Heart right ventricle (tissue), 16 donors: ENCODE measurements around the gene PAAF1. TPM values are rescaled to one million over a fixed set of nuclear protein-coding genes. Genes with fewer than 3 reads are reported as not detected.

Experiments
- ATAC-seq, 8 donors: fragments of 200-7000 bp; cut with Tn5 transposase; one replicate each; pipeline ENCODE4 v1.9.1; 2020; ENCODE audit warnings: mild to moderate bottlenecking in 8 of 8, moderate library complexity in 8 of 8, moderate number of reproducible peaks in 1 of 8
- DNase-seq, 2 donors: peaks; one replicate each; pipeline ENCODE4 v3.0.0-alpha.2; 2020
- H3K27ac ChIP-seq, 10 donors: fragments of 200-600 bp; sonication (generic) in 2 of 10; one replicate each; pipeline versions ENCODE4 v1.5.0 to v1.8.0; 2020 to 2022; ENCODE audit warnings: mild to moderate bottlenecking in 3 of 10
- H3K27me3 ChIP-seq, 7 donors: fragments of 200-600 bp; one replicate each; pipeline ENCODE4 v1.8.0; 2021 to 2022; ENCODE audit warnings: mild to moderate bottlenecking in 2 of 7
- H3K36me3 ChIP-seq, 9 donors: fragments of 200-600 bp; sonication (generic) in 1 of 9; one replicate each; pipeline versions ENCODE4 v1.5.0 to v1.8.0; 2020 to 2022; ENCODE audit warnings: mild to moderate bottlenecking in 2 of 9
- H3K4me1 ChIP-seq, 9 donors: fragments of 200-600 bp; sonication (generic) in 1 of 9; one replicate each; pipeline versions ENCODE4 v1.5.0 to v1.8.0; 2020 to 2022; ENCODE audit warnings: mild to moderate bottlenecking in 4 of 9
- H3K4me3 ChIP-seq, 10 donors: fragments of 200-600 bp; sonication (generic) in 2 of 10; one replicate each; pipeline versions ENCODE4 v1.5.0 to v1.8.0; 2020 to 2022; ENCODE audit warnings: mild to moderate bottlenecking in 7 of 10, moderate library complexity in 2 of 10
- H3K9me3 ChIP-seq, 11 donors: fragments of 200-600 bp in 10 of 11; sonication (generic) in 2 of 11; one replicate each; pipeline versions ENCODE4 v1.5.0 to v1.8.0; 2013 to 2022; ENCODE audit warnings: mild to moderate bottlenecking in 2 of 11, control low read depth in 1 of 11, moderate library complexity in 1 of 11
- WGBS, 2 donors: extraction: QIAGEN DNeasy Blood & Tissue Kit; methylation state at CpG; one replicate each; pipeline ENCODE4 v1.1.7; 2013; ENCODE audit warnings: inconsistent platforms in 1 of 2; 5-methylcytosine and 5-hydroxymethylcytosine counted together
- intact Hi-C, 10 donors: fragments of 100-400 bp; cut with DNase I; formaldehyde crosslinking; loops; one replicate each; pipeline versions ENCODE4 v1.11.1 to v1.14.2; 2022
- polyA plus RNA-seq, 2 donors: library from polyadenylated mRNA; stranded (reverse); fragments of 200-250 nt; gene quantifications; one replicate each; pipeline ENCODE4 v1.2.3, GENCODE V29; 2013
- total RNA-seq, 10 donors: library from RNA; stranded (reverse); fragmentation: NEBNext Ultra II Directional in 3 of 10; extraction: Animal tissue kit (Norgen Biotek cat#: 25700) in 3 of 10; gene quantifications; one replicate each; pipeline versions ENCODE4 v1.2.1 to v1.2.4, GENCODE V29; 2021 to 2023
- TF ChIP-seq, protein P1 (sequence below), 9 donors: fragments of 200-600 bp; sonication (generic) in 2 of 9; IDR thresholded peaks; one replicate each; pipeline versions ENCODE4 v1.5.0 to v1.8.0; 2021 to 2022; ENCODE audit warnings: antibody characterized with exemption in 9 of 9, mild to moderate bottlenecking in 5 of 9, moderate library complexity in 1 of 9
- donor health status: Arrhythmogenic right ventricular cardiomyopathy.
- donor health status: ischemic (EF 13 %, LVEDD 7.1; RV severe dilation, severe dysfunction).
- donor health status: healthy with polysubstance abuse.
- donor health status: DM: no; HTN: yes; CAD: no.
- donor health status: DM: no; HTN: no; CAD: no.
- donor health status: ischemic (EF 25% LVEDD 6.9; RV normal size, moderate dysfunction).
- donor health status: ischemic (EF 25% LVEDD 5.7; RV mildly dilated, moderate dysfunction).
- donor health status: healthy.
- donor health status: DM: yes; HTN: yes; CAD: no.
- donor health status: Ischemic cardiomyopathy.
- donor health status: ischemic (EF 35%, LVEDD 5.7; RV mildly dilated, moderate dysfunction).
- donor health status: nonischemic (EF 11% LVEDD 7.7; RV severe dilation, severe dysfunction).
- donor health status: DM: yes; HTN: yes; CAD: no.
- donor health status: PGD.
- donor health status: ischemic (EF 29% LVEDD 5.4; RV normal size, mild dysfunction).
- donor health status: nonischemic (EF 23%, LVEDD 6.1; RV moderate dilation, normal function).

Gene PAAF1
- total and polyA plus RNA-seq, 12 donors = 7.7 to 27.4 (median 12.8) TPM

DNA sequence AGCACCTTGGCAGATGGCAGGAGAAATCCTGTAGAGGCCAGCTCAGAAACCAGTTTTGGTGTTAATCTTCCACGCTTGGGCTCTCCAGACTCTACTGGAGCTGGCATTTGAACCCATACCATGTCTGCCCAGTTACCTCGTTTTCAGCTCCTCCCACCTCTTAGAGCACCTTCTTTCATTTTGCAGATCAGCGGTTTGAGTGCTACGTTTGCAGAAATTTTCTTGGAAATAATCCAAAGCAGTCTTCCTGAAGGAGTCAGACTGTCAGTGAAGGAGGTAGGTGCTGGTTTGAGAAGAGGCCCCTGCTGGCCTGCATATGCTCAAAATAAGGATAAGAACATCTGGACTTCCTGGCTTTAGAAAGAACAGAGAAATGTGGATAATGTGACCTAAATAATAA, 13.8 kb upstream of the PAAF1 start:
- TF ChIP-seq, protein P1, sequence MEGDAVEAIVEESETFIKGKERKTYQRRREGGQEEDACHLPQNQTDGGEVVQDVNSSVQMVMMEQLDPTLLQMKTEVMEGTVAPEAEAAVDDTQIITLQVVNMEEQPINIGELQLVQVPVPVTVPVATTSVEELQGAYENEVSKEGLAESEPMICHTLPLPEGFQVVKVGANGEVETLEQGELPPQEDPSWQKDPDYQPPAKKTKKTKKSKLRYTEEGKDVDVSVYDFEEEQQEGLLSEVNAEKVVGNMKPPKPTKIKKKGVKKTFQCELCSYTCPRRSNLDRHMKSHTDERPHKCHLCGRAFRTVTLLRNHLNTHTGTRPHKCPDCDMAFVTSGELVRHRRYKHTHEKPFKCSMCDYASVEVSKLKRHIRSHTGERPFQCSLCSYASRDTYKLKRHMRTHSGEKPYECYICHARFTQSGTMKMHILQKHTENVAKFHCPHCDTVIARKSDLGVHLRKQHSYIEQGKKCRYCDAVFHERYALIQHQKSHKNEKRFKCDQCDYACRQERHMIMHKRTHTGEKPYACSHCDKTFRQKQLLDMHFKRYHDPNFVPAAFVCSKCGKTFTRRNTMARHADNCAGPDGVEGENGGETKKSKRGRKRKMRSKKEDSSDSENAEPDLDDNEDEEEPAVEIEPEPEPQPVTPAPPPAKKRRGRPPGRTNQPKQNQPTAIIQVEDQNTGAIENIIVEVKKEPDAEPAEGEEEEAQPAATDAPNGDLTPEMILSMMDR (IDR thresholded peaks at IDR 0.05) = no peak
- ATAC-seq = no peak
- Histone ChIP-seq H3K27ac (no peak overlapping the region), H3K27me3 (no peaks in the 10 kb centered on the region), H3K9me3 (no peaks in the 10 kb centered on the region), H3K4me1 (peaks cover 0 to 18% (median 10%) of the 10 kb centered on the region in 9 donors), H3K4me3 (no peak overlapping the region), H3K36me3 (peaks cover 0 to 64% (median 8%) of the 10 kb centered on the region in 9 donors)
- DNase-seq = no peak
- intact Hi-C loops = no loop called here
- 63 to 79% methylated on average over 4 of the region's 4 CpGs for WGBS, 2 donors

DNA sequence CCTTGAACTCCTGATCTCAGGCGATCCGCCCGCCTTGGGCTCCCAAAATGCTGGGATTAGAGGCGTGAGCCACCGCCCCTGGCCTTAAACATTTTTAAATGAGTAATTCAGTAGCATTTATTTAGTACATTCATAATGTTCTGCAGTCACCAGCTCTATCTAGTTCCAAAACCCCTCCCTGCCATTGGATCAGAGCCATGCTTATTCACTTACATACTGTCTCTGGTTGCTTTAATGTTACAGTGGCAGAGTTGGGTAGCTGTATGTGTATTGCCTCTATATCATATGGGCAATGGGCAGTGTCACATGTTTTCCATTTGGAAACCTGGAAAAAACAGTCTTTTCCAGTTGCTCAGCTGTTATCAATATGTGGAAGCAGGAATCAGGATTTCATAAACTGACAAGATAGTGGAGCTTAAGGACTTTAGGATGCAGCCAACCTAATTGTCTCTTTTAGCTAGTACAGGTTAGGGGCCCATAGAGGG, 10.7 kb upstream of the PAAF1 start:
- peak in 4 of 8 donors; percentile 13 to 54 (median 40) for ATAC-seq
- H3K27me3 ChIP-seq = no peaks in the 10 kb centered on the region
- DNase-seq = no peak
- H3K9me3 ChIP-seq = no peaks in the 10 kb centered on the region
- peaks cover 0 to 18% (median 10%) of the 10 kb centered on the region in 9 donors for H3K4me1 ChIP-seq
- no peak overlapping the region for H3K4me3 ChIP-seq
- intact Hi-C loops = no loop called here
- peak overlapping the region in 7 of 10 donors; percentile 5 to 67 (median 39) for H3K27ac ChIP-seq
- 81 to 89% methylated on average over 5 of the region's 5 CpGs for WGBS, 2 donors
- peaks cover 0 to 72% (median 8%) of the 10 kb centered on the region in 9 donors for H3K36me3 ChIP-seq
- TF ChIP-seq, protein P1 (IDR thresholded peaks at IDR 0.05) = no peak

DNA sequence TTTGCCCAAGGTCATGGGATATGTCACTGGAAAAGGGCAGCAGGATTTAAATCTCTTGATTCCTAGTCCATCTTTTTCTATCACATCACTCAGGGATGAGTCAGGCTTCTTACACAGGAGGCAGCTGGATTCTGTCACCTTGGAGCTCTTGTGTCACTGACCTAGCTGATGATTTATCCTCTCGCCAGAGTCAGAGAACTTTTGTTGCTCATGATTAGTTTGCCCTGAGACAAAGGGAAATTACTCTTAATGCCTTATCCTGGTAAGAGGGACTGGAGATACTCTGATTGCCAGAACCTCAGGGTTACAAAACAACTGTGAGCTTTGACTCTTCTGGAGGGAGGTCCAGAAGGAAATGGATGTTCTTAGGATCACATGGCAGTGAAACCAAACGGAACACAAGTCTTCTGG, 10.2 kb upstream of the PAAF1 start:
- DNase-seq = no peak
- 50 to 57% methylated on average over 2 of the region's 2 CpGs for WGBS, 2 donors
- ATAC-seq = peak in 7 of 8 donors; percentile 42 to 89 (median 59)
- H3K4me1 ChIP-seq = peaks cover 0 to 18% (median 10%) of the 10 kb centered on the region in 9 donors
- no peak overlapping the region for H3K4me3 ChIP-seq
- H3K27me3 ChIP-seq = no peaks in the 10 kb centered on the region
- intact Hi-C loops = no loop called here
- TF ChIP-seq, protein P1 (IDR thresholded peaks at IDR 0.05) = no peak
- peak overlapping the region in 7 of 10 donors; percentile 5 to 67 (median 39) for H3K27ac ChIP-seq
- H3K36me3 ChIP-seq = peaks cover 0 to 72% (median 12%) of the 10 kb centered on the region in 9 donors
- H3K9me3 ChIP-seq = no peaks in the 10 kb centered on the region

DNA sequence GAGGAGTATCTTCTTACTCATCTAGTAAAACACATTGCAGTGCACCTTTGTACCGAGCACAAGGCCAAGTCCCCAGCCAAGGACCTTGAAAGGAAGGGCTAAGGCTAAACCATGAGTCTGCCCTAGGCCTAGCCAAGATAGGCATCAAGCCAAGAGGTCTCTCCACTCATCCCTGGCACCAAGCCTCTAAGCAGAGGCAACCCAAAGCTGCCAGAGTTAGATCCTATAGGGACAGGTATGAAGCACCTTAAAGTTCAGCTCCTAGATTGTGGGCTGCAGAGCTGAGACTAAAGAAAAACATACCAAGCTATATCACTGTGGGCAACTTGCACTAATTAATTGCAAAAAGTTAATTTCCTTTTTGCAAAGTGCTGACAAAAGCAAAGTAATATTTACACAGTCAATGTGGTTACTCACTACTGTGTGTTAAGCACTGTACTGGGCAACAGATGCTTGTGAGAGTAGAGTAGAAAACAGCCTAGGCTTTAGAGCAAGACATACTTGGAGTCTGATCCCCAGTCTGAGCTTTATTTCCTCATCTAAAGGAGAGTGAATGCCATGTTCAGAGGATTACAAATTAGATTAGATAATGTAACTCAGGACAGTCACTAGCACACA, 7.4 kb upstream of the PAAF1 start:
- DNase-seq (no peak), ATAC-seq (peak in 1 of 8 donors; percentile 8)
- peaks cover 0 to 18% (median 10%) of the 10 kb centered on the region in 9 donors for H3K4me1 ChIP-seq
- no peaks in the 10 kb centered on the region for H3K27me3 ChIP-seq
- no peak overlapping the region for H3K27ac ChIP-seq
- no peak overlapping the region for H3K4me3 ChIP-seq
- whole genome bisulfite sequencing, 2 donors = 51 to 64% methylated on average over 1 of the region's 1 CpG
- no peaks in the 10 kb centered on the region for H3K9me3 ChIP-seq
- TF ChIP-seq, protein P1 (IDR thresholded peaks at IDR 0.05) = no peak
- intact Hi-C loops = no loop called here
- peaks cover 0 to 76% (median 24%) of the 10 kb centered on the region in 9 donors for H3K36me3 ChIP-seq
